K562 (cell line): ENCODE measurements around the gene ALDOB. TPM values are rescaled to one million over a fixed set of nuclear protein-coding genes. Genes with fewer than 3 reads are reported as not detected.

ENCODE experiments used
- ATAC-seq: fragments of 200-7000 bp; cut with Tn5 transposase; 3 replicates; pipeline ENCODE4 v1.9.1; 2020; ENCODE audit warnings: moderate library complexity
- BruUV-seq: library from RNA; stranded (reverse); fragments of 400-500 nt; replicated peaks from 2 replicates; lab custom pipeline; 2021; lab: Mats Ljungman, UMichigan
- CTCF ChIA-PET: fragments of 300-600 bp; formaldehyde crosslinking; extraction: SDS; loops from one replicate; lab custom pipeline; 2021; ENCODE audit warnings: low intra/inter-chr PET ratio; lab: Yijun Ruan, JAX
- POLR2A ChIA-PET: fragments of 300-600, 350-650 bp; sonication (Branson Sonifier 250); formaldehyde crosslinking; extraction: SDS; loops from one replicate; lab custom pipeline; 2021; ENCODE audit warnings: antibody characterized with exemption, inconsistent platforms; lab: Yijun Ruan, JAX
- DNase-seq, 4 experiments: peaks; one replicate each; pipeline versions ENCODE4 v3.0.0 to v3.0.0-alpha.2; 2011 to 2018; ENCODE audit warnings: low spot score in 3 of 4, mixed read lengths in 3 of 4; ENCODE audit errors: extremely low read depth in 1 of 4
- FAIRE-seq: peaks from 2 replicates; lab custom pipeline; 2011; peaks lifted over from hg19 to GRCh38; lab: Jason Lieb, UNC
- H2AFZ ChIP-seq: 2 replicates; pipeline ENCODE4 v1.6.0; 2011; ENCODE audit warnings: low read depth, low read length, control low read depth, inconsistent platforms
- H3K27ac ChIP-seq: fragments of 200-600 bp; 3 replicates; pipeline ENCODE4 v1.8.0; 2011; ENCODE audit warnings: low read depth, mild to moderate bottlenecking, control low read depth, inconsistent platforms, low read length, moderate library complexity, mixed read lengths; ENCODE audit errors: extremely low read depth
- H3K27me3 ChIP-seq, 2 experiments: fragments of 300-600 bp in 1 of 2; 2 replicates in 1 of 2; 3 replicates in 1 of 2; pipeline versions ENCODE4 v1.6.0 to v1.8.0; 2011; ENCODE audit warnings: inconsistent platforms in 2 of 2, low read length in 2 of 2, mild to moderate bottlenecking in 1 of 2, mixed read lengths in 1 of 2, moderate library complexity in 1 of 2; ENCODE audit not compliant: control insufficient read depth in 2 of 2, insufficient read depth in 2 of 2
- H3K36me3 ChIP-seq: fragments of 300-600 bp; 3 replicates; pipeline ENCODE4 v1.8.0; 2011; ENCODE audit warnings: mild to moderate bottlenecking, low read length, inconsistent platforms; ENCODE audit not compliant: control insufficient read depth, insufficient read depth
- H3K4me1 ChIP-seq, 2 experiments: fragments of 200-600 bp in 1 of 2; replicated peaks in 1 of 2; 2 replicates in 1 of 2; 3 replicates in 1 of 2; pipeline versions ENCODE4 v1.5.1 to v1.8.0; 2011; ENCODE audit warnings: inconsistent platforms in 2 of 2, low read length in 2 of 2, mild to moderate bottlenecking in 1 of 2, mixed read lengths in 1 of 2, moderate library complexity in 1 of 2; ENCODE audit not compliant: control insufficient read depth in 2 of 2, insufficient read depth in 2 of 2
- H3K4me2 ChIP-seq: 2 replicates; pipeline ENCODE4 v1.6.1; 2011; ENCODE audit warnings: low read length, control low read depth, inconsistent platforms, mixed read lengths; ENCODE audit not compliant: insufficient read depth
- H3K4me3 ChIP-seq: fragments of 200-600 bp; sonication (generic), shearing (Covaris generic); 2 replicates; pipeline ENCODE4 v1.5.1; 2016; ENCODE audit warnings: control low read depth, inconsistent platforms
- H3K79me2 ChIP-seq: fragments of 200-600 bp; 3 replicates; pipeline ENCODE4 v1.8.0; 2011; ENCODE audit warnings: low read length, inconsistent platforms; ENCODE audit not compliant: control insufficient read depth, insufficient read depth
- H3K9ac ChIP-seq, 2 experiments: 2 replicates each; pipeline versions ENCODE4 v1.6.0 to v1.6.1; 2011; ENCODE audit warnings: low read depth in 2 of 2, low read length in 2 of 2, control low read depth in 1 of 2, inconsistent platforms in 1 of 2, mild to moderate bottlenecking in 1 of 2, mixed read lengths in 1 of 2; ENCODE audit not compliant: insufficient read depth in 1 of 2
- H3K9me1 ChIP-seq: one replicate; pipeline ENCODE4 v1.6.0; 2011; ENCODE audit warnings: inconsistent platforms, mild to moderate bottlenecking, low read length, moderate library complexity; ENCODE audit not compliant: control insufficient read depth, insufficient read depth
- H3K9me3 ChIP-seq: replicated peaks from 2 replicates; pipeline ENCODE4 v1.5.1; 2011; ENCODE audit warnings: low read depth, low read length, inconsistent platforms; ENCODE audit not compliant: control insufficient read depth, insufficient read depth
- H4K20me1 ChIP-seq: replicated peaks from 2 replicates; pipeline ENCODE4 v1.6.1; 2011; ENCODE audit warnings: low read length, inconsistent platforms, mixed read lengths; ENCODE audit not compliant: control insufficient read depth, insufficient read depth
- ADNP ChIP-seq: fragments of 200-800 bp; sonication (Bioruptor generic); IDR thresholded peaks from 2 replicates; pipeline ENCODE4 v1.6.1; 2016; ENCODE audit warnings: missing genetic modification characterization, missing compliant biosample characterization
- BRCA1 ChIP-seq, 2 experiments: fragments of 450-650 bp in 1 of 2; sonication (generic) in 1 of 2; formaldehyde crosslinking in 1 of 2; IDR thresholded peaks; 2 replicates each; pipeline versions ENCODE4 v1.5.0 to v1.6.1; 2017 to 2020; ENCODE audit warnings: mild to moderate bottlenecking in 1 of 2, missing genetic modification reagents in 1 of 2
- ETV6 ChIP-seq, 3 experiments: fragments of 150-350 bp in 1 of 3; sonication (generic) in 1 of 3; formaldehyde crosslinking in 1 of 3; IDR thresholded peaks; 2 replicates each; pipeline versions ENCODE4 v1.6.1 to v1.8.0; 2014 to 2022; ENCODE audit warnings: borderline replicate concordance in 2 of 3, low read depth in 2 of 3, antibody characterized with exemption in 1 of 3, low read length in 1 of 3, mild to moderate bottlenecking in 1 of 3, missing genetic modification reagents in 1 of 3
- PCBP1 ChIP-seq: fragments of 200-400 bp; formaldehyde crosslinking; IDR thresholded peaks from 2 replicates; pipeline ENCODE4 v1.6.1; 2018; ENCODE audit warnings: mild to moderate bottlenecking, low read depth, low read length; ENCODE audit not compliant: poor library complexity, severe bottlenecking
- POLR2AphosphoS2 ChIP-seq: IDR thresholded peaks from 2 replicates; pipeline ENCODE4 v1.6.1; 2012; ENCODE audit warnings: low read length, improper control_type of control experiment
- SPI1 ChIP-seq: IDR thresholded peaks from 2 replicates; pipeline ENCODE4 v1.6.1; 2011; ENCODE audit warnings: low read depth, low read length, control low read depth, borderline replicate concordance
- ZZZ3 ChIP-seq: fragments of 450-650 bp; IDR thresholded peaks from 2 replicates; pipeline ENCODE4 v1.6.1; 2016; ENCODE audit warnings: antibody characterized with exemption, mild to moderate bottlenecking, moderate library complexity
- WGBS: fragments of 100-300 bp; shearing (Covaris generic); methylation state at CpG from one replicate; pipeline ENCODE4 v1.1.6; 2016; ENCODE audit warnings: low coverage, mixed read lengths; ENCODE audit not compliant: insufficient coverage; ENCODE audit errors: missing lambda C conversion rate; 5-methylcytosine and 5-hydroxymethylcytosine counted together
- in situ Hi-C: fragments of 300-500 bp; cut with MboI; formaldehyde crosslinking; loops from 4 replicates; pipeline ENCODE4 v1.15.0; 2018; ENCODE audit warnings: inconsistent platforms, mixed read lengths
- intact Hi-C: fragments of 100-400 bp; cut with micrococcal nuclease; formaldehyde crosslinking; loops from 2 replicates; pipeline ENCODE4 v1.14.2; 2022
- polyA plus RNA-seq, 8 experiments: library from polyadenylated mRNA; depleted of rRNA in 4 of 8; stranded (reverse) in 5 of 8; unstranded in 3 of 8; fragments of >200 nt; fragmentation: Nextera tagmentation in 2 of 8; fragmentation: Illumina TruSeq in 1 of 8; extraction: Ambion mirVana in 2 of 8; extraction: Trizol in 1 of 8; gene quantifications; 2 replicates each; pipeline versions ENCODE4 v1.2.1 to v1.2.3, GENCODE V29; 2011 to 2014; ENCODE audit warnings: inconsistent platforms in 1 of 8, missing spikeins in 1 of 8
- total RNA-seq, 7 experiments: library from RNA; depleted of rRNA in 6 of 7; stranded (reverse); fragments of >200 nt in 6 of 7; fragmentation: Illumina TruSeq in 2 of 7; extraction: Trizol in 2 of 7; gene quantifications; 2 replicates each; pipeline versions ENCODE4 v1.2.1 to v1.2.3, GENCODE V29; 2011 to 2021; ENCODE audit warnings: low replicate concordance in 1 of 7
- TF ChIP-seq, protein P1 (sequence below): fragments of 450-650 bp; IDR thresholded peaks from 2 replicates; pipeline ENCODE4 v1.6.1; 2016
- TF ChIP-seq, protein P2 (sequence below), 3 experiments: fragments of 200-800 bp in 1 of 3; fragments of 250-450 bp in 1 of 3; fragments of 450-650 bp in 1 of 3; sonication (Bioruptor Pico) in 1 of 3; sonication (Bioruptor generic) in 1 of 3; formaldehyde crosslinking in 1 of 3; IDR thresholded peaks; 2 replicates each; pipeline versions ENCODE4 v1.6.1 to v1.8.0; 2016 to 2022; ENCODE audit warnings: mild to moderate bottlenecking in 2 of 3, missing genetic modification characterization in 2 of 3, missing compliant biosample characterization in 1 of 3, moderate library complexity in 1 of 3
- TF ChIP-seq, protein P3 (sequence below): sonication (generic); formaldehyde crosslinking; IDR thresholded peaks from 2 replicates; pipeline ENCODE4 v1.8.0; 2022; ENCODE audit warnings: mild to moderate bottlenecking, missing genetic modification reagents

ALDOB gene
- total and polyA plus RNA-seq, 9 of the 15 experiments (the other 6 are each of a cell fraction or from before 2014, with no cell fraction given) = 0.80 TPM; not detected in 8

DNA sequence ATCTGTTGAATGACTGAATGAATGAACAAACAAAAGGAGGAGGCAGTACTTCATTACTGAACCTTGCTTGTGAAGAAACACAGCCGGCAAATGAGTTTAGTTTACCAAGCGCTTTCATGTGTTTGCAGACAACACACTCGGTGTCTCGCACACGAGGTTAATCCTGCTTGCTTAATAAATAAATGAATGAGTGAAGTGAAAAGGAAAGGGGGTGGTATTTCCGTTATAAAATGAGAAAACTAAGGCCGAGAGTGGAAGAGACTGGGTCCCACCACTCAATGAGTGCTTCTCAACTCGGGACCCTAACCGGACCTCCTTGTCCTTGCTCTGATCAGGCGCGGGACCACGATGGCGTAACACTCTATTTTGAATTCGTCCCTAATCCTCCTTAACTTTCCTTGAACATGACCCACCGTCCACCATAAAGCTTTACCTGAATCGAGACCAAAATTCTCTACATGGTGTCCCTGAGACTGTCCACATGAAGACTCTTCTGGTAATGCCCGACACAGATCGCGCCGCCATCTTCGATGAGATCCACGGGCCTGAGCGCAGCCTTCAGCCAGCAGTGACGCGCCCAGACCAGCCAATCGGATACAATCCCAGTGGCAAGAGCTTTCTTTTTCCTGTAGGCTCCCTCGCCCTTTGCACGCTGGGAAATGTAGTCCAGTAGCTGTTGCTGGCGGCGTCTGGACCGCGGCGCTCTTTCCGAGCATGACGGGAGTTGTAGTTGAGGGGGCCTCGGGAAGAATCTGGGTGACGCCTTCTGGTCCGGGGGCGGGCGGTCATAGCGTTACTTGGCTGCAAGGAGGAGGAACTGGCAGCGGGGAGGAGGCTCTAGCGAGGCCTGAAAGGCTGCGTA lies 37.3 kb downstream of the ALDOB start, which contains the start of the genes MRPL50 and ZNF189 (continued):
- TF ChIP-seq PCBP1 (no peak), POLR2AphosphoS2 (no peak), ADNP (tag) (no peak), ETV6 (IDR thresholded peaks at IDR 0.05; ENCODE audit: borderline replicate concordance in 1 of 2, low read depth in 2 of 2, low read length in 1 of 2) (no peak), ETV6 (CRISPR knock-in tag; IDR thresholded peaks at IDR 0.05; ENCODE audit: borderline replicate concordance) (no peak)
- TF ChIP-seq, protein P1, sequence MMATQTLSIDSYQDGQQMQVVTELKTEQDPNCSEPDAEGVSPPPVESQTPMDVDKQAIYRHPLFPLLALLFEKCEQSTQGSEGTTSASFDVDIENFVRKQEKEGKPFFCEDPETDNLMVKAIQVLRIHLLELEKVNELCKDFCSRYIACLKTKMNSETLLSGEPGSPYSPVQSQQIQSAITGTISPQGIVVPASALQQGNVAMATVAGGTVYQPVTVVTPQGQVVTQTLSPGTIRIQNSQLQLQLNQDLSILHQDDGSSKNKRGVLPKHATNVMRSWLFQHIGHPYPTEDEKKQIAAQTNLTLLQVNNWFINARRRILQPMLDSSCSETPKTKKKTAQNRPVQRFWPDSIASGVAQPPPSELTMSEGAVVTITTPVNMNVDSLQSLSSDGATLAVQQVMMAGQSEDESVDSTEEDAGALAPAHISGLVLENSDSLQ = peak; percentile 51

DNA sequence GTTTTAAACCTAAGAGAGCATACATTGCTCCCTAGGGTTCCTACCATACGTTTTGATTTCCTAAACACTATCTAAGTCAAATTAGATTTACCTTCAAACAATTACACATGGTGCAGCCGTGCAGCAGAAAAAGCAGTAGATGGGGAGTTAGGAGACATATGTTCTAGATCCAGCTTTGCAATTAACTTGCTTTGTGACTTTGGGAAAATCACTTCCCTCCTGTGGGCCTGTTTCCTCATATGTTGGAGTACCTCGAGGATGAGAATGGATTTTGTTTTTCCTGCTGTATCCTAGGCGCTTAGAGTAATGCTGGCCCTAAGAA lies 37.9 kb downstream of the ALDOB start:
- Histone ChIP-seq H3K4me3 (peak overlapping the region; percentile 79), H3K79me2 (peaks cover 84% of the 10 kb centered on the region), H3K9ac (peak overlapping the region; percentile 90 to 97), H3K27ac (peak overlapping the region; percentile 96), H2AFZ (peak overlapping the region; percentile 99), H3K9me1 (no peaks in the 10 kb centered on the region), H3K36me3 (peaks cover 71% of the 10 kb centered on the region), H3K9me3 (peaks cover 21% of the 10 kb centered on the region), H3K4me2 (peak overlapping the region; percentile 98), H4K20me1 (no peaks in the 10 kb centered on the region), H3K4me1 (peaks cover 11 to 17% of the 10 kb centered on the region in 2 experiments; a peak in 3 of 5 replicates), H3K27me3 (no peaks in the 10 kb centered on the region)
- peak in 1 of 4 experiments; percentile 23 for DNase-seq
- ChIA-PET CTCF (no interaction called here), POLR2A (interaction anchor here (1.5 kb wide), 1 partner anchor 9 kb away, joined by 13 read pairs; no protein-coding TSS in a partner anchor)
- no TSS peak for BruUV-seq
- ATAC-seq = no peak; the same call in 2 of the 3 replicates
- 0% methylated on average over 4 of the region's 4 CpGs for WGBS
- in situ Hi-C loops = no loop called here
- TF ChIP-seq, protein P2, sequence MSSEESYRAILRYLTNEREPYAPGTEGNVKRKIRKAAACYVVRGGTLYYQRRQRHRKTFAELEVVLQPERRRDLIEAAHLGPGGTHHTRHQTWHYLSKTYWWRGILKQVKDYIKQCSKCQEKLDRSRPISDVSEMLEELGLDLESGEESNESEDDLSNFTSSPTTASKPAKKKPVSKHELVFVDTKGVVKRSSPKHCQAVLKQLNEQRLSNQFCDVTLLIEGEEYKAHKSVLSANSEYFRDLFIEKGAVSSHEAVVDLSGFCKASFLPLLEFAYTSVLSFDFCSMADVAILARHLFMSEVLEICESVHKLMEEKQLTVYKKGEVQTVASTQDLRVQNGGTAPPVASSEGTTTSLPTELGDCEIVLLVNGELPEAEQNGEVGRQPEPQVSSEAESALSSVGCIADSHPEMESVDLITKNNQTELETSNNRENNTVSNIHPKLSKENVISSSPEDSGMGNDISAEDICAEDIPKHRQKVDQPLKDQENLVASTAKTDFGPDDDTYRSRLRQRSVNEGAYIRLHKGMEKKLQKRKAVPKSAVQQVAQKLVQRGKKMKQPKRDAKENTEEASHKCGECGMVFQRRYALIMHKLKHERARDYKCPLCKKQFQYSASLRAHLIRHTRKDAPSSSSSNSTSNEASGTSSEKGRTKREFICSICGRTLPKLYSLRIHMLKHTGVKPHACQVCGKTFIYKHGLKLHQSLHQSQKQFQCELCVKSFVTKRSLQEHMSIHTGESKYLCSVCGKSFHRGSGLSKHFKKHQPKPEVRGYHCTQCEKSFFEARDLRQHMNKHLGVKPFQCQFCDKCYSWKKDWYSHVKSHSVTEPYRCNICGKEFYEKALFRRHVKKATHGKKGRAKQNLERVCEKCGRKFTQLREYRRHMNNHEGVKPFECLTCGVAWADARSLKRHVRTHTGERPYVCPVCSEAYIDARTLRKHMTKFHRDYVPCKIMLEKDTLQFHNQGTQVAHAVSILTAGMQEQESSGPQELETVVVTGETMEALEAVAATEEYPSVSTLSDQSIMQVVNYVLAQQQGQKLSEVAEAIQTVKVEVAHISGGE (CRISPR knock-in tag; IDR thresholded peaks at IDR 0.05) = no peak
- no peak for TF ChIP-seq ZZZ3
- peak; percentile 46; the same call in 1 of the 2 replicates for TF ChIP-seq SPI1
- TF ChIP-seq BRCA1 (IDR thresholded peaks at IDR 0.05) = no peak
- no peak for TF ChIP-seq BRCA1 (CRISPR knock-in tag; IDR thresholded peaks at IDR 0.05)
- TF ChIP-seq, protein P3, sequence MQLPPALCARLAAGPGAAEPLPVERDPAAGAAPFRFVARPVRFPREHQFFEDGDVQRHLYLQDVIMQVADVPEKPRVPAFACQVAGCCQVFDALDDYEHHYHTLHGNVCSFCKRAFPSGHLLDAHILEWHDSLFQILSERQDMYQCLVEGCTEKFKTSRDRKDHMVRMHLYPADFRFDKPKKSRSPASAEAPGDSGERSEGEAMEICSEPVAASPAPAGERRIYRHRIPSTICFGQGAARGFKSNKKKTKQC (CRISPR knock-in tag) = no peak
- intact Hi-C loops = loop anchor here (2.0 to 10.0 kb wide), 3 partner anchors 50 to 683 kb away; partner anchors contain the start of gene RNF20
- FAIRE-seq = no peak
